Endothelial cell of umbilical vein (primary cell): ENCODE measurements around the gene SEMA7A. TPM values are rescaled to one million over a fixed set of nuclear protein-coding genes. Genes with fewer than 3 reads are reported as not detected.

Experiments used
- BruUV-seq: library from RNA; stranded (reverse); fragments of 400-500 nt; replicated peaks from 2 replicates; lab custom pipeline; 2021; lab: Mats Ljungman, UMichigan
- CTCF ChIA-PET: fragments of 300-600, 350-600 bp; sonication (Branson Sonifier 250); formaldehyde crosslinking; loops from one replicate; lab custom pipeline; 2021; ENCODE audit warnings: antibody characterized with exemption, inconsistent platforms; lab: Charles Lee
- POLR2A ChIA-PET: fragments of 300-600, 350-600 bp; sonication (Branson Sonifier 250); formaldehyde crosslinking; loops from one replicate; lab custom pipeline; 2021; ENCODE audit warnings: antibody characterized with exemption, inconsistent platforms; lab: Charles Lee
- DNase-seq: peaks from one replicate; pipeline ENCODE4 v3.0.0-alpha.2; 2011; ENCODE audit warnings: low read depth, low spot score
- FAIRE-seq: peaks from 2 replicates; lab custom pipeline; 2011; peaks lifted over from hg19 to GRCh38; lab: Jason Lieb, UNC
- H2AFZ ChIP-seq: 2 replicates; pipeline ENCODE4 v1.6.0; 2012; ENCODE audit warnings: low read depth, low read length, control low read depth, inconsistent platforms
- H3K27ac ChIP-seq: 2 replicates; pipeline ENCODE4 v1.5.1; 2011; ENCODE audit warnings: low read depth, mild to moderate bottlenecking, control low read depth, low read length, moderate library complexity; ENCODE audit not compliant: insufficient read depth
- H3K27me3 ChIP-seq, 2 experiments: 2 replicates each; pipeline versions ENCODE4 v1.6.0 to v1.6.1; 2011; ENCODE audit warnings: low read length in 2 of 2, mixed read lengths in 1 of 2; ENCODE audit not compliant: control insufficient read depth in 2 of 2, insufficient read depth in 2 of 2
- H3K36me3 ChIP-seq, 2 experiments: 2 replicates in 1 of 2; 3 replicates in 1 of 2; pipeline ENCODE4 v1.5.1; 2011; ENCODE audit warnings: low read length in 2 of 2, mild to moderate bottlenecking in 1 of 2, moderate library complexity in 1 of 2; ENCODE audit not compliant: control insufficient read depth in 2 of 2, insufficient read depth in 2 of 2; ENCODE audit errors: extremely low read depth in 1 of 2
- H3K4me1 ChIP-seq: 3 replicates; pipeline ENCODE4 v1.5.1; 2011; ENCODE audit warnings: mild to moderate bottlenecking, low read length; ENCODE audit not compliant: control insufficient read depth, insufficient read depth; ENCODE audit errors: extremely low read depth
- H3K4me2 ChIP-seq: 2 replicates; pipeline ENCODE4 v1.6.1; 2011; ENCODE audit warnings: low read length, control low read depth, mixed read lengths; ENCODE audit not compliant: insufficient read depth
- H3K4me3 ChIP-seq, 3 experiments: fragments of 200-600 bp in 1 of 3; sonication (generic), shearing (Covaris generic) in 1 of 3; replicated peaks in 1 of 3; 2 replicates each; pipeline ENCODE4 v1.5.1; 2011 to 2016; ENCODE audit warnings: control low read depth in 3 of 3, low read length in 3 of 3, mild to moderate bottlenecking in 2 of 3, inconsistent platforms in 1 of 3, low read depth in 1 of 3, moderate library complexity in 1 of 3; ENCODE audit not compliant: insufficient read depth in 1 of 3
- H3K79me2 ChIP-seq: 2 replicates; pipeline ENCODE4 v1.6.0; 2012; ENCODE audit warnings: low read length, inconsistent platforms; ENCODE audit not compliant: control insufficient read depth, insufficient read depth
- H3K9ac ChIP-seq: replicated peaks from 2 replicates; pipeline ENCODE3; 2011; ENCODE audit warnings: low read length, control low read depth; ENCODE audit not compliant: insufficient read depth; ENCODE audit errors: extremely low read depth
- H3K9me1 ChIP-seq: replicated peaks from 3 replicates; pipeline ENCODE4 v1.6.0; 2011; ENCODE audit warnings: mild to moderate bottlenecking, low read length; ENCODE audit not compliant: control insufficient read depth, insufficient read depth; ENCODE audit errors: extremely low read depth
- H3K9me3 ChIP-seq: replicated peaks from 2 replicates; pipeline ENCODE4 v1.5.1; 2012; ENCODE audit warnings: low read length, inconsistent platforms; ENCODE audit not compliant: control insufficient read depth, insufficient read depth
- H4K20me1 ChIP-seq: replicated peaks from 2 replicates; pipeline ENCODE3; 2011; ENCODE audit warnings: mild to moderate bottlenecking, low read length; ENCODE audit not compliant: control insufficient read depth, insufficient read depth; ENCODE audit errors: extremely low read depth
- GATA2 ChIP-seq: IDR thresholded peaks from 2 replicates; pipeline ENCODE4 v1.7.0; 2011; ENCODE audit warnings: low read depth, mild to moderate bottlenecking, moderate library complexity, mixed read lengths, low read length; ENCODE audit not compliant: insufficient read length, insufficient read depth
- JUN ChIP-seq: IDR thresholded peaks from 2 replicates; pipeline ENCODE4 v1.6.1; 2011; ENCODE audit warnings: borderline replicate concordance, low read depth; ENCODE audit not compliant: insufficient read length, insufficient read depth
- MYC ChIP-seq: IDR thresholded peaks from one replicate; pipeline ENCODE4 v1.6.1; 2011; ENCODE audit warnings: mild to moderate bottlenecking, low read depth, low read length
- POLR2A ChIP-seq: IDR thresholded peaks from 2 replicates; pipeline ENCODE4 v1.6.1; 2012; ENCODE audit warnings: low read depth, mild to moderate bottlenecking, control low read depth, low read length
- POLR2AphosphoS5 ChIP-seq: IDR thresholded peaks from 2 replicates; pipeline ENCODE4 v1.6.1; 2012; ENCODE audit warnings: low read depth, mild to moderate bottlenecking, control low read depth, low read length, moderate library complexity; ENCODE audit not compliant: insufficient read depth
- dilution Hi-C: fragments of 300-500 bp; cut with MboI; formaldehyde crosslinking; loops from one replicate; pipeline ENCODE4 v1.15.0; 2019; ENCODE audit warnings: low sequenced_read_pairs; ENCODE audit not compliant: extremely low pct_ligation_motif_present
- intact Hi-C: fragments of 100-400 bp; cut with micrococcal nuclease; formaldehyde crosslinking; loops from one replicate; pipeline ENCODE4 v1.10.0; 2022
- polyA plus RNA-seq, 4 experiments: library from polyadenylated mRNA; depleted of rRNA in 3 of 4; stranded (reverse) in 3 of 4; unstranded in 1 of 4; fragments of >200 nt; gene quantifications; 2 replicates each; pipeline versions ENCODE4 v1.2.1 to v1.2.3, GENCODE V29; 2011 to 2012; ENCODE audit warnings: missing spikeins in 1 of 4
- total RNA-seq: library from RNA; stranded (reverse); gene quantifications from 2 replicates; pipeline ENCODE4 v1.2.3, GENCODE V29; 2021
- TF ChIP-seq, protein P1 (sequence below): IDR thresholded peaks from 2 replicates; pipeline ENCODE4 v1.6.1; 2011; ENCODE audit not compliant: insufficient read depth, insufficient read length

SEMA7A gene
- total and polyA plus RNA-seq, 2 donors (not counting 3 experiments of a cell fraction or from before 2014, with no cell fraction given), result 1.7 to 2.0 TPM

- no peak overlapping the region for H3K4me2 ChIP-seq
- H3K9me3 ChIP-seq, result no peaks in the 10 kb centered on the region
- H3K4me3 ChIP-seq, result no peak overlapping the region
- TF ChIP-seq JUN (no peak), MYC (no peak), POLR2AphosphoS5 (no peak), GATA2 (no peak), POLR2A (no peak)
- TF ChIP-seq, protein P1, sequence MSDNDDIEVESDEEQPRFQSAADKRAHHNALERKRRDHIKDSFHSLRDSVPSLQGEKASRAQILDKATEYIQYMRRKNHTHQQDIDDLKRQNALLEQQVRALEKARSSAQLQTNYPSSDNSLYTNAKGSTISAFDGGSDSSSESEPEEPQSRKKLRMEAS, result no peak
- H2AFZ ChIP-seq, result no peak overlapping the region
- no peaks in the 10 kb centered on the region for H4K20me1 ChIP-seq
- dilution Hi-C loops (no loop called here), intact Hi-C loops (loop anchor here (1.0 to 5.0 kb wide), 4 partner anchors 51 to 184 kb away; no protein-coding TSS in a partner anchor)
- DNase-seq, result no peak
- no peak overlapping the region for H3K27ac ChIP-seq
- no peaks in the 10 kb centered on the region for H3K4me1 ChIP-seq
- BruUV-seq, result no TSS peak
- no peak overlapping the region for H3K9ac ChIP-seq
- H3K36me3 ChIP-seq, result no peaks in the 10 kb centered on the region
- ChIA-PET POLR2A (interaction anchor here (1.7 kb wide), 1 partner anchor 56 kb away, joined by 4 read pairs; no protein-coding TSS in a partner anchor), CTCF (interaction anchor here (0.9 to 9.0 kb wide), 16 partner anchors 11 to 193 kb away, joined by 3 to 313 read pairs (median 4); partner anchors contain the start of gene UBL7)
- H3K9me1 ChIP-seq, result no peaks in the 10 kb centered on the region
- no peaks in the 10 kb centered on the region for H3K79me2 ChIP-seq
- FAIRE-seq, result peak; percentile 43
- H3K27me3 ChIP-seq, result peaks cover 0 to 3% of the 10 kb centered on the region in 2 experiments
Measured at GRCh38 chr15:74438206-74438605, 4.4 kb upstream of the SEMA7A start.
